Mucosa of rectum (tissue), 2 donors: Measurements from ENCODE around the gene TRIM69.
A peak's percentile ranks its signal among the peaks of the same experiment; 100 is the strongest.
"Not testable (repeated sequence)": the region's sequence is repeated elsewhere in the genome, so short reads cannot be mapped to it uniquely, and the experiment has no call there.

Experiments
- H3K27ac ChIP-seq, 2 donors: one replicate each; pipeline ENCODE4 v1.7.0; 2013; ENCODE audit warnings: inconsistent platforms in 2 of 2, low read depth in 2 of 2, low read length in 2 of 2
- H3K27me3 ChIP-seq, 2 donors: one replicate each; pipeline ENCODE4 v1.7.0; 2013; ENCODE audit warnings: low read length in 2 of 2; ENCODE audit not compliant: control insufficient read depth in 2 of 2, insufficient read depth in 2 of 2
- H3K36me3 ChIP-seq, 2 donors: one replicate each; pipeline ENCODE4 v1.7.0; 2013; ENCODE audit warnings: low read length in 2 of 2; ENCODE audit not compliant: control insufficient read depth in 2 of 2, insufficient read depth in 2 of 2
- H3K4me1 ChIP-seq, 2 donors: one replicate each; pipeline ENCODE4 v1.7.0; 2013; ENCODE audit warnings: low read length in 2 of 2, mild to moderate bottlenecking in 1 of 2; ENCODE audit not compliant: control insufficient read depth in 2 of 2, insufficient read depth in 2 of 2
- H3K4me3 ChIP-seq, 2 donors: one replicate each; pipeline ENCODE4 v1.7.0; 2013; ENCODE audit warnings: low read length in 2 of 2
- H3K9ac ChIP-seq, 2 donors: one replicate each; pipeline ENCODE4 v1.7.0; 2013; ENCODE audit warnings: low read length in 2 of 2, low read depth in 1 of 2, mild to moderate bottlenecking in 1 of 2
- H3K9me3 ChIP-seq, 2 donors: one replicate each; pipeline ENCODE4 v1.7.0; 2013; ENCODE audit warnings: low read length in 2 of 2; ENCODE audit not compliant: control insufficient read depth in 2 of 2
- donor health status: healthy.
- donor health status: Normal muscosa, but diverticular disease.

The TRIM69 gene

GRCh38 chr15:44736181-44736765 is at the start of gene TRIM69:
Gene TRIM69 (plus strand): TSS chr15:44736528. CDS start chr15:44736705, 177 bp downstream.
- Histone ChIP-seq H3K9ac (peak within 1 kb of the TSS; percentile 17 to 44), H3K4me1 (peaks cover 0 to 7% of the 10 kb centered on the region in 2 donors), H3K4me3 (peak within 1 kb of the TSS in 1 of 2 donors; percentile 23), H3K27me3 (no peaks in the 10 kb centered on the region), H3K9me3 (no peaks in the 10 kb centered on the region), H3K27ac (peak within 1 kb of the TSS; percentile 69 to 71), H3K36me3 (peaks cover 0 to 6% of the 10 kb centered on the region in 2 donors)

- not testable (repeated sequence) for H3K9ac ChIP-seq, H3K27ac ChIP-seq, H3K4me1 ChIP-seq, H3K9me3 ChIP-seq, H3K36me3 ChIP-seq, H3K27me3 ChIP-seq, H3K4me3 ChIP-seq
Measured at GRCh38 chr15:44689318-44689717, 47.0 kb upstream of the TRIM69 start.

- not testable (repeated sequence) for H3K9me3 ChIP-seq, H3K4me3 ChIP-seq, H3K9ac ChIP-seq, H3K36me3 ChIP-seq, H3K27me3 ChIP-seq, H3K4me1 ChIP-seq, H3K27ac ChIP-seq
Measured at GRCh38 chr15:44690245-44690644, 46.1 kb upstream of the TRIM69 start.

- H3K27me3 ChIP-seq: no peaks in the 10 kb centered on the region
- H3K4me1 ChIP-seq: no peaks in the 10 kb centered on the region
- H3K9me3 ChIP-seq: no peaks in the 10 kb centered on the region
- H3K27ac ChIP-seq: no peak overlapping the region
- no peaks in the 10 kb centered on the region for H3K36me3 ChIP-seq
- H3K9ac ChIP-seq: no peak overlapping the region
- H3K4me3 ChIP-seq: no peak overlapping the region
Measured at GRCh38 chr15:44692659-44693058, 43.7 kb upstream of the TRIM69 start.

DNA sequence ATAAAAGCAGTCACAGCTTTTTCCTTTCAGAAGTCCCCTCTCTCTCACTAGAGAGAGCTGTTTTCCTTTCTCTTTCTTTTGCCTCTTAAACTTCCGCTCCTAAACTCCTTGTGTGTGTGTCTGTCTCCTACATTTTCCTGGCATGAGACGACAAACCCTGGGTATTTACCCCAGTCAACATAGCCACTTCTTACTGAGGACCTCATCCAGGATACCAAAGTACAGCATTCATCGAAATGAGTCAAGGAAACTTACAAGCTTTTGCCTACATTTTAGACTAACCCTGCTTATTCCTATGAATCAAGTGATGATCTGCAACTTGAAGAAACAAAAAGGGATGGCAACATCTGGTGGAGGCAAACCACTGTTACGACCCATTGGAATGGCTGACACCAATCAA is 41.9 kb upstream of the TRIM69 start:
- H3K9ac ChIP-seq: no peak overlapping the region
- H3K27me3 ChIP-seq: no peaks in the 10 kb centered on the region
- no peak overlapping the region for H3K4me3 ChIP-seq
- H3K9me3 ChIP-seq: no peaks in the 10 kb centered on the region
- no peak overlapping the region for H3K27ac ChIP-seq
- H3K36me3 ChIP-seq: no peaks in the 10 kb centered on the region
- H3K4me1 ChIP-seq: no peaks in the 10 kb centered on the region

GRCh38 chr15:44695294-44695693 is 41.0 kb upstream of the TRIM69 start:
- H3K36me3 ChIP-seq: no peaks in the 10 kb centered on the region
- no peaks in the 10 kb centered on the region for H3K27me3 ChIP-seq
- H3K9ac ChIP-seq: no peak overlapping the region
- no peaks in the 10 kb centered on the region for H3K9me3 ChIP-seq
- no peaks in the 10 kb centered on the region for H3K4me1 ChIP-seq
- H3K27ac ChIP-seq: no peak overlapping the region
- no peak overlapping the region for H3K4me3 ChIP-seq

DNA sequence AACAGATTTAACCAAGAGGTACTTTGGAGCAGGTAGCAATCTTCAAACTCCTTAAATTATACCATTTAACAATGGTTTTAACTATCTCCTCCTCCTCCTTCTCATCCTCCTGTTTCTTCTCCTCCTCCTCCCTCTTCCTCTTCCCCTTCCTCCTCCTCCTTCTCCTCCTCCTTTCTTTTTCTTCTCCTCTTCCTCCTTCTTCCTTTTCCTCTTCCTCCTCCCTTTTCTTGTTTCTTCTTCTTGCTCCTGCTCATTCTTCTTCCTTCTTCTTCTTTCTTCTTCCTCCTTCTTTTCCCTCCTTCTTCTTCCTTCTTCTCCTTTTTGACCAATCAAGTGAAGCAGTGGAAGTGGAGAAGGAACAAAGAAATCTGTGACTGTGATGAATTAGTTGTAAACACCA is 39.3 kb upstream of the TRIM69 start:
- Histone ChIP-seq H3K4me3 (no peak overlapping the region), H3K27me3 (no peaks in the 10 kb centered on the region), H3K9ac (no peak overlapping the region), H3K36me3 (no peaks in the 10 kb centered on the region), H3K27ac (no peak overlapping the region), H3K4me1 (no peaks in the 10 kb centered on the region), H3K9me3 (no peaks in the 10 kb centered on the region)

DNA sequence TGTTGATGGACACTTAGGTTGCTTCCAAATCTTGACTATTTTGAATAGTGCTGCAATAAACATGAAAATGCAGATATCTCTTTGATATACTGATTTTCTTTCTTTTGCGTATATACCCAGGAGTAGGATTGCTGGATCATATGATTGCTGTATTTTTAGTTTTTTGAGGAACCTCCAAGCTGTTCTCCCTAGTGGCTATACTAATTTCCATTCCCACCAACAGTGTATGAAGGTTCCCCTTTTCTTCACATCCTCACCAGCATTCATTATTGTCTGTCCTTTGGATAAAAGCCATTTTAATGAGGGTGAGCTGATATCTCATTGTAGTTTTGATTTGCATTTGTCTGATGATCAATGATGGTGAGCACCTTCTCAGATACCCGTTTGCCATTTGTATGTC is 37.7 kb upstream of the TRIM69 start:
- Histone ChIP-seq H3K36me3 (no peaks in the 10 kb centered on the region), H3K4me1 (no peaks in the 10 kb centered on the region), H3K9ac (no peak overlapping the region), H3K4me3 (no peak overlapping the region), H3K27ac (no peak overlapping the region), H3K9me3 (no peaks in the 10 kb centered on the region), H3K27me3 (no peaks in the 10 kb centered on the region)

- H3K27me3 ChIP-seq, H3K4me3 ChIP-seq, H3K9ac ChIP-seq, H3K36me3 ChIP-seq, H3K4me1 ChIP-seq, H3K9me3 ChIP-seq, H3K27ac ChIP-seq: not testable (repeated sequence)
Measured at GRCh38 chr15:44700676-44701075, 35.7 kb upstream of the TRIM69 start.

DNA sequence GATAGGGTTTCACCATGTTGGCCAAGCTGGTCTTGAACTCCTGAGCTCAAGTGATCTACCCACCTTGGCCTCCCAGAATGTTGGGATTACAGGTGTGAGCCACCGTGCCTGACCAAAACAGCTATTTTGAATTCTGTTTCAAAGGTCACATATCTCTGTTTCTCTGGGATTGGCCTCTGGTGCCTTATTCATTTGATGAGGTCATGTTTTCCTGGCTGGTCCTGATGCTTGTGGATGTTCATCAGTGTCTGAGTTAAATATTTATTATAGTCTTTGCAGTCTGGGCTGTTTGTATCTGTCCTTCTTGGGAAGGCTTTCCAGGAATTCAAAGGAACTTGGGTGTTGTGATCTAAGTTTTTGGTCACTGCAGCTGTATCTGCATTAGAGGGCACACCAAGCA is 30.3 kb upstream of the TRIM69 start:
- H3K4me1 ChIP-seq: peaks cover 19 to 37% of the 10 kb centered on the region in 2 donors
- H3K27ac ChIP-seq: peak overlapping the region; percentile 90 to 94
- no peaks in the 10 kb centered on the region for H3K9me3 ChIP-seq
- no peaks in the 10 kb centered on the region for H3K27me3 ChIP-seq
- H3K9ac ChIP-seq: no peak overlapping the region
- no peak overlapping the region for H3K4me3 ChIP-seq
- H3K36me3 ChIP-seq: no peaks in the 10 kb centered on the region

DNA sequence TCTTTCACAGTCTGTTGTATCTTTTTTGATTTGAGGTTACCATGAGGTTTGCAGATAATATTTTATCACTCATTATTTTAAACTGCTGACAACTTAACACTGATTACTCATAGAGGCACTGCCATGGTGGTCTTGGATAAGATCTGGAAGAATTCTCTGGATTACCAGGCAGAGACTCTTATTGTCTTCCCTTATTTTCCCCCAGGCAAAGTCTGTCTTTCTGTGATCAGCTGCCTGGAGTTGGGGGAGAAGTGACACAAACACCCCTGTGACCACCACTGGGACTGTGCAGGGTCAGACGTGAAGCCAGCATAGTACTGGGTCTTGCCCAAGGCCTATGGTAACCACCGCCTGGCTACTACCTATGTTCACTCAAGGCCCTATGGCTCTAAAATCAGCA is 29.9 kb upstream of the TRIM69 start:
- H3K36me3 ChIP-seq: no peaks in the 10 kb centered on the region
- H3K9ac ChIP-seq: peak overlapping the region; percentile 9 to 62
- no peaks in the 10 kb centered on the region for H3K27me3 ChIP-seq
- H3K4me3 ChIP-seq: peak overlapping the region in 1 of 2 donors; percentile 10
- no peaks in the 10 kb centered on the region for H3K9me3 ChIP-seq
- H3K4me1 ChIP-seq: peaks cover 19 to 37% of the 10 kb centered on the region in 2 donors
- peak overlapping the region; percentile 90 to 94 for H3K27ac ChIP-seq
